ENCODE measurements around the gene MAMDC2. TPM values are rescaled to one million over a fixed set of nuclear protein-coding genes. Genes with fewer than 3 reads are reported as not detected.

Gene MAMDC2
- total RNA-seq, 1 donor from 2014 or later, result 4.0 TPM

- Mint-ChIP-seq H3K36me3 (no peaks in the 10 kb centered on the region), H3K4me3 (no peak overlapping the region), H3K27me3 (no peaks in the 10 kb centered on the region), H3K27ac (no peak overlapping the region), H3K4me1 (ENCODE audit: unreplicated experiment) (no peaks in the 10 kb centered on the region), H3K9me3 (no peaks in the 10 kb centered on the region)
- no peak for DNase-seq (ENCODE audit: extremely low spot score, unreplicated experiment)
- TF ChIP-seq CTCF (conservative IDR thresholded peaks at IDR 0.05), result no peak
Observed at GRCh38 chr9:70000469-70000868, 43.2 kb upstream of the MAMDC2 start.

GRCh38 chr9:70003901-70004714 lies 39.5 kb upstream of the MAMDC2 start:
- no peak for TF ChIP-seq CTCF (conservative IDR thresholded peaks at IDR 0.05)
- H3K36me3 Mint-ChIP-seq, result no peaks in the 10 kb centered on the region
- no peak for DNase-seq (ENCODE audit: extremely low spot score, unreplicated experiment)
- H3K27ac Mint-ChIP-seq, result no peak overlapping the region
- no peaks in the 10 kb centered on the region for H3K9me3 Mint-ChIP-seq
- peaks cover 5% of the 10 kb centered on the region for H3K4me1 Mint-ChIP-seq (ENCODE audit: unreplicated experiment)
- no peak overlapping the region for H3K4me3 Mint-ChIP-seq
- H3K27me3 Mint-ChIP-seq, result no peaks in the 10 kb centered on the region

GRCh38 chr9:70006306-70006705 lies 37.3 kb upstream of the MAMDC2 start:
- H3K9me3 Mint-ChIP-seq, result no peaks in the 10 kb centered on the region
- no peak overlapping the region for H3K4me3 Mint-ChIP-seq
- DNase-seq (ENCODE audit: extremely low spot score, unreplicated experiment), result no peak
- peaks cover 5% of the 10 kb centered on the region for H3K4me1 Mint-ChIP-seq (ENCODE audit: unreplicated experiment)
- no peak overlapping the region for H3K27ac Mint-ChIP-seq
- H3K27me3 Mint-ChIP-seq, result no peaks in the 10 kb centered on the region
- no peak for TF ChIP-seq CTCF (conservative IDR thresholded peaks at IDR 0.05)
- H3K36me3 Mint-ChIP-seq, result no peaks in the 10 kb centered on the region

- DNase-seq (ENCODE audit: extremely low spot score, unreplicated experiment), result no peak
- Mint-ChIP-seq H3K4me1 (ENCODE audit: unreplicated experiment) (peaks cover 9% of the 10 kb centered on the region), H3K4me3 (no peak overlapping the region), H3K9me3 (no peaks in the 10 kb centered on the region), H3K27ac (no peak overlapping the region), H3K27me3 (no peaks in the 10 kb centered on the region), H3K36me3 (no peaks in the 10 kb centered on the region)
- TF ChIP-seq CTCF (conservative IDR thresholded peaks at IDR 0.05), result no peak
Observed at GRCh38 chr9:70007831-70008230, 35.8 kb upstream of the MAMDC2 start.

- no peak for DNase-seq (ENCODE audit: extremely low spot score, unreplicated experiment)
- no peak for TF ChIP-seq CTCF (conservative IDR thresholded peaks at IDR 0.05)
- H3K4me1 Mint-ChIP-seq (ENCODE audit: unreplicated experiment), result peaks cover 9% of the 10 kb centered on the region
- no peak overlapping the region for H3K4me3 Mint-ChIP-seq
- no peaks in the 10 kb centered on the region for H3K27me3 Mint-ChIP-seq
- no peak overlapping the region for H3K27ac Mint-ChIP-seq
- H3K36me3 Mint-ChIP-seq, result no peaks in the 10 kb centered on the region
- no peaks in the 10 kb centered on the region for H3K9me3 Mint-ChIP-seq
Observed at GRCh38 chr9:70010015-70010414, 33.6 kb upstream of the MAMDC2 start.
